KOPT-K1 (cell line): ENCODE measurements around the gene OR5C1.

Source experiments
- H3K27ac ChIP-seq: fragments of 200-600 bp; sonication (generic); 2 replicates; pipeline ENCODE4 v1.5.1; 2016; ENCODE audit warnings: antibody characterized with exemption, mild to moderate bottlenecking, low read depth, low read length; ENCODE audit not compliant: poor library complexity, severe bottlenecking
- H3K36me3 ChIP-seq: fragments of 200-600 bp; sonication (generic); 2 replicates; pipeline ENCODE4 v1.5.1; 2017; ENCODE audit warnings: antibody characterized with exemption, mild to moderate bottlenecking, low read length, moderate library complexity; ENCODE audit not compliant: insufficient read depth
- H3K9me3 ChIP-seq: fragments of 200-600 bp; sonication (generic); 2 replicates; pipeline ENCODE4 v1.5.1; 2017; ENCODE audit warnings: antibody characterized with exemption, low read length, mild to moderate bottlenecking; ENCODE audit not compliant: insufficient read depth, poor library complexity, severe bottlenecking

Gene OR5C1

DNA sequence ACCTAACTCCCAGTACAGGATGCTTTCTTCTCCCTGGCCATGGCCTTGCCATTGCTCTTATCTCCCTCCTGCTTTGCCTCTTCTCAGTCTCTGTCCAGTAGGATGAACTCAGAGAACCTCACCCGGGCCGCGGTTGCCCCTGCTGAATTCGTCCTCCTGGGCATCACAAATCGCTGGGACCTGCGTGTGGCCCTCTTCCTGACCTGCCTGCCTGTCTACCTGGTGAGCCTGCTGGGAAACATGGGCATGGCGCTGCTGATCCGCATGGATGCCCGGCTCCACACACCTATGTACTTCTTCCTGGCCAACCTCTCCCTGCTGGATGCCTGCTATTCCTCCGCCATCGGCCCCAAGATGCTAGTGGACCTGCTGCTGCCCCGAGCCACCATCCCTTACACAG lies at the start of gene OR5C1:
Gene OR5C1 (plus strand): TSS at position 103 of the 400 bp plus-strand sequence. CDS start 0 bp downstream, at position 103.
- no peak within 1 kb of the TSS for H3K27ac ChIP-seq
- no peaks in the 10 kb centered on the region for H3K36me3 ChIP-seq
- no peaks in the 10 kb centered on the region for H3K9me3 ChIP-seq

DNA sequence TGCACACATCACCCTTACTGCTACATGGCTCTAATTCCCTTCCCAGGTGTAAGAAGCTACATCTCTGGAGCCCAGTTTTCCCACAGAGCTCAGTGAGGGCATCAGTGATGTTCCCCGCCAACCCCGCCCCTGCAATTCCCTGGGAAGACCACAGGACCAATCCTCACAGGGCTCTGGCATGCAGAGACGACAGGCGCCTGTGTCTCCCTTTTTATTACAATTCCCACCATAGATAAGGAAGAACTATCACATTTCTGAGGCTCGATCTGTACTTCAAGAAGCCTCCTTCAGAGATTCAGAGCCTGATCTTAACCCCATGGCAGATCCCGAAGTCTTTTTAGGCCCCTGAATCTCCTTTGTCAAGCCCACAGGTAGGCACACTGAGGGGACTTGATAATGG lies 46.7 kb upstream of the OR5C1 start, which contains the start of gene OR1L6:
Gene OR1L6 (plus strand): TSS at position 301 of the 400 bp plus-strand sequence. CDS start 7,545 bp downstream, outside the sequence.
- H3K27ac ChIP-seq, result no peak within 1 kb of the TSS
- H3K9me3 ChIP-seq, result no peaks in the 10 kb centered on the region
- H3K36me3 ChIP-seq, result no peaks in the 10 kb centered on the region

DNA sequence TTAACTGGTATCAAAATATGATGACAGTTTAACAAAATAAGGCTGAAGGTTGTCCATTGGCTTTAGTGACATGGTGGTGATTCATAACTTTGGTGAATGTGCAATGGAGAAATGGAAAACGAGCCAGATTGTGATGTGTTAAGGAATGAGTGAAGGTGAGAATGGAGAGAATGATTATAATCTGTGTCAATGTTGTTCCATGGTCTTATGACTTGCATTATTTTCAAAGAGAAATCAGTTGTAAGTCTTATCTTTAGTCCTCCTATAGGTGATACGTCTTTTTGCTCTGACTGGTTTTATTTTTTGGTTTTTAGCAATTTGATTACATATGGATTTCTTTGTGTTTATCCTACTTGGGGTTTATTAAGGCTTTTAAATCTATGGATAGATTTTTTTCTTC lies 33.9 kb upstream of the OR5C1 start:
- no peaks in the 10 kb centered on the region for H3K36me3 ChIP-seq
- H3K9me3 ChIP-seq, result no peaks in the 10 kb centered on the region
- H3K27ac ChIP-seq, result no peak overlapping the region

DNA sequence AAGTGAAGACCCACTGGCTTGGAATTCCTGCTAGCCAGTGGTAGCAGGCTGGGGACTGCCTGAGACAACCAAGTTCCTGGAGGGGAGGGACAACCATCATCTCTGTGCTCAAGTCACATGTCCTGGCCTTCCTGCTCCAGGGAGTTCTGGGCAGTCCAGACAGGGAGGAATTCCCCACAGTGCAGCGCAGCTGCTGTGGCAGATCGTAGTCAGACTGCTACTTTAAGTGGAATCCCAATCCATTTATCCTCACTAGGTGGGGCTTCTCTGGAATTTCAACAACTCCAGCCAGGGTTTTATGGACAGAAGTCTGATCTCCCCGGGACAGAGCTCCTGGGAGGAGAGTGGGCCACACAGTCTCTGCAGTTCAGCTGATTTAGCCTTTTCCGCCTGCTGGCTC lies 20.9 kb upstream of the OR5C1 start:
- Histone ChIP-seq H3K9me3 (no peaks in the 10 kb centered on the region), H3K27ac (no peak overlapping the region), H3K36me3 (no peaks in the 10 kb centered on the region)

DNA sequence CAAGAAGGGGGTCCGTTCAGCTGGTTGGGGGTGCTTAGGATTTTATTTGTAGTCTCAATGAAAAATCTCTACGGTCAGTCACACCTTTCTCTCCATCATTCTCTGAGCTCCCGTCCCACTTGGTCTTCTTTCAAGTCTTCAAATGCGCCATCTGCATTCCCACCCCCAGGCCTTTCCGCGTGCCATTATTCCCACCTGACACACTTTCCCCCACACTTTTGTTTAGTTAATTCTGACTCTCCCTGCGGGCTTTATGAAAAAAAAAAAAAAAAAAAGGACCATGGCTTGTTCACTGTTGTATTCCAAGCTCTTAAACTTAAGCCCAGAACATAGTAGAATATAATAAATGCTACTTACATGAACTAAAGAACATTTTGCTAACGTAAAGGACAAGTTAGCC lies 11.7 kb upstream of the OR5C1 start:
- H3K36me3 ChIP-seq, result no peaks in the 10 kb centered on the region
- no peak overlapping the region for H3K27ac ChIP-seq
- no peaks in the 10 kb centered on the region for H3K9me3 ChIP-seq

DNA sequence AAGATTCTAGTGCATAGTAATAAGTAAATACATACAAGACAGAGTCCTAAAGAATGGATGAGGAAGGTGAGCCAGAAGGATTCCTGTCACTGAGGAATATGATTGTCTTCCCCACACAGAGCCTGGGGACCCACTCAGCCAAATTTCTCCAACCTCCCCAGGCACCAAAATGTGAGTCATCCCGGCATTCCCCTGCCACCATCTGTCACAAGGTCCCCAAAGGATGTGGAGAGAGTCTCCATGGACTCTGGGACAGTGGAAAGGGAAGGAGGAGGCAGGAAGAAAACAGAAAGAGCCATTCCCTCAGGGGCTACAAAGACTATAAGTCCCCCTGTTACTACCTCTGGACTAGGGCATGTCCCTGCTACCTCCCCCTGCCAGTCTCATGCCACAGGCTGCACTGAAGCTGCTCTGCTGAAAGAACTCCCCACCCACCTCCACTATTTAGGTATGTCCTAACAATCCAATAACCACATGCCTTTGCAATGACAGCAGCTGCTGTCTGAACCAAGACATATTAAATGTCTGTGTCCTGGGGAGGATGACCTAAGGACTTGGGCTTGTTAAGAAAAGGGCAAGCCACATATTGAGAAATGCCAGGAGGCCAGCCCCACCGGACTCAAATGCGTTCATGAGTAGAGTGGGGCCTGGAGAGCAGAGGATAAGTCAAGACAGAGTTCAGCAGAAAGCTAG lies 10.7 kb upstream of the OR5C1 start:
- Histone ChIP-seq H3K36me3 (no peaks in the 10 kb centered on the region), H3K27ac (no peak overlapping the region), H3K9me3 (no peaks in the 10 kb centered on the region)

DNA sequence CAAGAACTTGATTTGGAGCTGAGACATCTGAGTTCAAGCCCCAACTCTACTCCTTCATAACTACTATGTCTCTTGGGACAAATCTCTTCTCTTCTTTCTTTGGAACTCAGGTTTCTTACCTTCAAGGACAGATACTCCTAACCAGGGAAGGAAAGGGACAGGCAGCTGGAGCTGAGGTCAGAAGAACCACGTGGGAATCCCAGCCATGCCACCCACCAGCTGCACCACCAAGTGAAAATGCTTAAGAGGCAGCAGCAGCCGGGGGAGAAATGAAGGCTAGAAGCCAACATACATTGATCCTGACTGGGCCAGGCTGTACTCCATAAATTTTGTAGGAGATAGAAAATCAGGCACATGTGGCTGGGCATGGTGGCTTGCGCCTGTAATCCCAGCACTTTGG lies 9.6 kb upstream of the OR5C1 start:
- H3K9me3 ChIP-seq, result no peaks in the 10 kb centered on the region
- no peaks in the 10 kb centered on the region for H3K36me3 ChIP-seq
- no peak overlapping the region for H3K27ac ChIP-seq

DNA sequence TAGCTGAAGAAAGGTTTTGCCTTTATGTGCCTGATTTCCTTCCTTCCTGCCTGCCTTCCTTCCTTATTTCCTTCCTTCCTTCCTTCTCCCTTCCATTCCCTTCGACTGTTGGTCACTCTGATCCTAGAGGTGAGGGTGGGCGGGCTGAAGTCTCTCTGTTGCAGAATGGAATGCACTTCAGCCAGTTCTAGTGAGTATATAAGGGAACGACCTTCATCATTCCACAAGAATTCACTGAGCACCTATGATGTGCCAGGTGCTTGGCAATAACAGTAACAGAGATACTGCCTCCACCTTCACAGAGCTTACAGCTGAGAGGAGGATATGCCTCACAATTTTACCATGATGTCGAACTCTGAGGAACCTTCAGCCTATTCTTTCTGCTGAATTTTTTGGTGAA lies 8.7 kb upstream of the OR5C1 start:
- H3K36me3 ChIP-seq, result no peaks in the 10 kb centered on the region
- H3K9me3 ChIP-seq, result no peaks in the 10 kb centered on the region
- no peak overlapping the region for H3K27ac ChIP-seq

DNA sequence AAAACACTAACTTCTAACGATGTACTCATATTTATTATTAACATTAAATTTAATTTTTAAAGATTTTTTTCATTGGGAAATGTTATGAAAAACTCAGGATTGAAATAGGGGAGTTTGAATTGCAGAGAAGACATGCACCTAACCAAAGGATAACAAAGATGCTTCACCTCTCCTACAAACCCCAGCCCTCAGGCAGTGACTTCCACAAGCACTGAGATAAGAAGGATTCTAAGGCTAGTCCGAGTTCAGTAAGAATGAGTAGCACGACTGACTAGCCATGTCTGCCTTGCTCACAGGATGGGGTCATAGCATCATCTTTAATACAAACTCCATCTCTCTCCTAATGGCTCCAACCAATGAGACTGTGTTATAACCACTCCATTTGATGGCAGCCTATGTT lies 7.1 kb upstream of the OR5C1 start:
- no peaks in the 10 kb centered on the region for H3K9me3 ChIP-seq
- H3K27ac ChIP-seq, result no peak overlapping the region

DNA sequence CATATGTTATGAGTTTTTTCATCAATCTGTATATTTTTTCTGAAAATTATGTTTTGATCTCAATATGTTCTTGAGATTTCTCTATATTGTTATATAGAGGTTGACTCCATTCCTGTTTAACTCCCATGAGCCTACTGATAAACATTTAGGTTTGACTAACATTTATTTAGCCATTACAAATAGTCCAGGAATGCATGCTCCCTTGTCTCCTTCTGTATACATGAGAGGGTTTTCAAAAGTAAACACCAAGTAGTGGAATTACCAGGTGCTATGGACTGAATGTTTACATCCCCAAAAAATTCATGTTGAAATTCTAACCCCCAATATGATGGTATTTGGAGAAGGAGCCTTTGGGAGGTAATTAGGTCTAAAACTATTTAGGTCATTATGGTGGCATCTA lies 3.5 kb upstream of the OR5C1 start:
- H3K9me3 ChIP-seq, result no peaks in the 10 kb centered on the region
- H3K36me3 ChIP-seq, result no peaks in the 10 kb centered on the region
- H3K27ac ChIP-seq, result no peak overlapping the region

More for the DNA sequence above, 7.1 kb upstream of the OR5C1 start:
- H3K36me3 ChIP-seq, result no peaks in the 10 kb centered on the region

DNA sequence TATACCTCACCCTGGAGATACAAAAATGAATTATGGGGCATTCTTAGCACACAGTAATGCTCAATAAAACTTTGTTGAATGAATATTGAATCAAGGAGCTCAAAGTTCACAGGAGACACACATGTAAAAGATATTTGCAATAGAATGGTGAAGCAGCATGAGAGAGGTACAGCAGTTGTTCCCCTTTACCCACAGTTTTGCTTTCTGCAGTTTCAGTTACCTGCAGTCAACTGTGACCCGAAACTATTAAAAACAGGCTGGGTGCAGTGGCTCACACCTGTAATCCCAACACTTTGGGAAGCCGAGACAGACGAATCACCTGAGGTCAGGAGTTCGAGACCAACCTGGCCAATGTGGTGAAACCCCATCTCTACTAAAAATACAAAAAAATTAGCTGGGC lies 2.4 kb upstream of the OR5C1 start:
- no peaks in the 10 kb centered on the region for H3K36me3 ChIP-seq
- H3K9me3 ChIP-seq, result no peaks in the 10 kb centered on the region
- H3K27ac ChIP-seq, result no peak overlapping the region

DNA sequence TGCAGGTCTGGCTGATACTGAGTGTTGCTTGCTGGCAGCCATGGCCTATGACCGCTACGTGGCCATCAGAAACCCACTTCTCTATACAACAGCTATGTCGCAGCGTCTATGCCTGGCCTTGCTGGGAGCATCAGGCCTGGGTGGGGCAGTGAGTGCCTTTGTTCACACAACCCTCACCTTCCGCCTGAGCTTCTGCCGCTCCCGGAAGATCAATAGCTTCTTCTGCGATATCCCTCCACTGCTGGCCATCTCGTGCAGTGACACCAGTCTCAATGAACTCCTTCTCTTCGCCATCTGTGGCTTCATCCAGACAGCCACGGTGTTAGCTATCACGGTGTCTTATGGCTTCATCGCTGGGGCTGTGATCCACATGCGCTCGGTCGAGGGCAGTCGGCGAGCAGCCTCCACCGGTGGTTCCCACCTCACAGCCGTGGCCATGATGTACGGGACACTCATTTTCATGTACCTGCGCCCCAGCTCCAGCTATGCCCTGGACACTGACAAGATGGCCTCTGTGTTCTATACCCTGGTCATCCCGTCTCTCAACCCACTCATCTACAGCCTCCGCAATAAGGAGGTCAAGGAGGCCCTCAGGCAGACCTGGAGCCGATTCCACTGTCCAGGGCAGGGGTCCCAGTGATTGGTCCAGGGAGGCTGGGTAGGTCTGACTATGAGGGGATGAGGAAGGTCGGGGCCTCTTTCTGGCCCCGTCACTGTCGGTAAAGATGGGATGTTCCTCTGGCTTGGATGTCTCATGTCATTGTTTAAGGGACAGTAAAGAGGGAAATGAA lies 718 bp downstream of the OR5C1 start:
- H3K36me3 ChIP-seq, result no peaks in the 10 kb centered on the region
- H3K27ac ChIP-seq, result no peak overlapping the region
- no peaks in the 10 kb centered on the region for H3K9me3 ChIP-seq

DNA sequence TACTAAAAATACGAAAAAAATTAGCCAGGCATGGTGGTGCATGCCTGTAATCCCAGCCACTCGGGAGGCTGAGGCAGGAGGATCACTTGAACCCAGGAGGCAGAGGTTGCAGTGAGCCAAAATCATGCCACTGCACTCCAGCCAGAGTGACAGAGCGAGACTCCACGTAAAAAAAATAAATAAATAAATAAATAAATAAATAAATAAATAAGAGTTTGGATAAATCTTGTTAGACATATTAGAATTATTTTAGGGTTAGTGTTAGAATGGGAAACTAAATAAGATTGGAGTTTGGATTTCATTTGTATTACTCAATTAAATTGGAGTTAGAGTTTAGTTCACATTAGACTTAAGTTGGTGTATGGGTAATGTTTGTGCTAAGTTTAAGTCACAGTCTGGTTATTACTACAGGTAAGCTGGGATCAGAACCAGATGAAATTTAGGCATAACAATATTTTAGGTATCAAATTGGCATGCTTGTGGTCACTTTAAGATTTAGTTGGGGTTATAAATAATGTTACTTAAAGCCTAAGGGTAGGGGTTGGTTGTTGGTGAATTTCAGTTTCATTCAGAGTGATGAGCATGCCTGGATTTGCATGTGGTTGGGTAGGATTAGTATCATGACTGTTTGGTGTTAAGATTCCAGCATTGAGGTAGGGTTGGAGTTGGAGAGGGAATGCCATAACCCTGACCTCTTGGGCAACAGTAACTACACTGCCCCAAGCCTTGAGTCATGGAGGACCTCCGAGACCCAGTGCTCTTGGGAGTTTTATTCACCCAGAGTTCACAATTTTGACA lies 3.3 kb downstream of the OR5C1 start:
- Histone ChIP-seq H3K9me3 (no peaks in the 10 kb centered on the region), H3K27ac (no peak overlapping the region), H3K36me3 (no peaks in the 10 kb centered on the region)

DNA sequence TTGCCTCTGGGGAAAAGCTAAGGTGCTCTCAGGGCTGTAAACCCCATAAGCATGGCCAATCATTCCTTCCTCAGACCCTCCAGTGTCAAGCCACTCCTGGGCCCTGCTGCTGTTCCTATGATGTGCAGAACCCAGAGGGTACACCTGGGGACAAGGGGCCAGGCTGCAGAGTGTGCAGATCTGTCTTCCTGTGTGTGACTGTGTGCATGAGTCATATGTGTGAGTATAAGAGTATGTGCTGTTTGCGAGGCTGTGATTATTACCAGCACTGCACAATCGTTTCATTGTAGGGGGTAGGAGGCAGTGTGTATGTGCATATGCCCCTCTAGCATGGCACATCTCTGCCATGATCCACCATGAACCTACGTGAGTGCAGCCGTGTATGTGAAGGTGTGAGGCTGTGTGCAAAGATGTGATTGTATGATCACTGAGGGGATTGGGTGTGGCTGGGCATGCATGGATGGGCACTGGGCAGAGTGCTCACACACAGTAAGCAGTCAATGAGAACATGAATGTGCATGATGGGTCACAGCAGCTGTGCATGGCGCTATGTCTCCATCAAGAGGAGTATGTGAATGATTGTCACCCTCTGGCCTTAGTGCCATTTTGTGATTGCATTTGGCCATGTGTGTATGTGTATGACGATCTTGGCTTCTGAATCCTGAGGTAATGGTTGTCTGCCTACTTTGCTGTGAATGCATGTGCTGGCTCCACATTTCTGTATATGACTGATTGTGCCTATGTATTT lies 8.8 kb downstream of the OR5C1 start:
- no peaks in the 10 kb centered on the region for H3K9me3 ChIP-seq
- no peaks in the 10 kb centered on the region for H3K36me3 ChIP-seq
- H3K27ac ChIP-seq, result no peak overlapping the region
